HepG2 (cell line): ENCODE data around the gene AFDN. TPM values are rescaled to one million over a fixed set of nuclear protein-coding genes. Genes with fewer than 3 reads are reported as not detected.

Source experiments
- FOSL2 ChIP-seq: sonication (generic); formaldehyde crosslinking; IDR thresholded peaks from 2 replicates; pipeline ENCODE4 v1.4.0; 2020; ENCODE audit warnings: missing genetic modification reagents
- HOXA5 ChIP-seq: sonication (generic); formaldehyde crosslinking; IDR thresholded peaks from 2 replicates; pipeline ENCODE4 v1.4.0; 2020; ENCODE audit warnings: missing genetic modification reagents
- MAFG ChIP-seq: sonication (generic); formaldehyde crosslinking; IDR thresholded peaks from 2 replicates; pipeline ENCODE4 v1.5.1; 2020; ENCODE audit warnings: mild to moderate bottlenecking, missing genetic modification reagents
- ONECUT2 ChIP-seq: sonication (generic); formaldehyde crosslinking; IDR thresholded peaks from 2 replicates; pipeline ENCODE4 v1.4.0; 2020; ENCODE audit warnings: missing genetic modification reagents
- POLR2AphosphoS2 ChIP-seq: IDR thresholded peaks from 2 replicates; pipeline ENCODE4 v1.6.1; 2011; ENCODE audit warnings: low read depth, low read length, improper control_type of control experiment
- SNAPC4 ChIP-seq: sonication (generic); formaldehyde crosslinking; IDR thresholded peaks from 2 replicates; pipeline ENCODE4 v1.4.0; 2020; ENCODE audit warnings: mild to moderate bottlenecking, missing genetic modification reagents
- ZGPAT ChIP-seq: IDR thresholded peaks from 2 replicates; pipeline ENCODE4 v1.6.1; 2016; ENCODE audit warnings: mild to moderate bottlenecking
- ZMYM3 ChIP-seq: sonication (generic); formaldehyde crosslinking; IDR thresholded peaks from 2 replicates; pipeline ENCODE4 v1.5.1; 2020; ENCODE audit warnings: mild to moderate bottlenecking, missing genetic modification reagents
- ZNF225 ChIP-seq: sonication (generic); formaldehyde crosslinking; IDR thresholded peaks from 2 replicates; pipeline ENCODE4 v1.4.0; 2020; ENCODE audit warnings: mild to moderate bottlenecking, missing genetic modification reagents
- ZNF264 ChIP-seq: sonication (generic); formaldehyde crosslinking; IDR thresholded peaks from 2 replicates; pipeline ENCODE4 v1.4.0; 2020; ENCODE audit warnings: missing genetic modification reagents
- ZNF460 ChIP-seq: sonication (generic); formaldehyde crosslinking; IDR thresholded peaks from 2 replicates; pipeline ENCODE4 v1.5.1; 2020; ENCODE audit warnings: missing genetic modification reagents, mild to moderate bottlenecking, borderline replicate concordance
- polyA plus RNA-seq, 8 experiments: library from polyadenylated mRNA; depleted of rRNA in 3 of 8; stranded (reverse) in 7 of 8; unstranded in 1 of 8; fragments of >200 nt; fragmentation: Illumina TruSeq in 4 of 8; extraction: Trizol in 4 of 8; gene quantifications; 2 replicates each; pipeline versions ENCODE4 v1.2.1 to v1.2.3, GENCODE V29; 2011 to 2016; ENCODE audit warnings: low read depth in 4 of 8, missing spikeins in 1 of 8, mixed read lengths in 1 of 8; ENCODE audit not compliant: insufficient read depth in 1 of 8
- total RNA-seq, 5 experiments: library from RNA; depleted of rRNA; stranded (reverse); fragments of >200 nt; fragmentation: Illumina TruSeq; extraction: Trizol; gene quantifications; 2 replicates each; pipeline ENCODE4 v1.2.3, GENCODE V29; 2016; ENCODE audit warnings: low read depth in 1 of 5
- TF ChIP-seq, protein P1 (sequence below): sonication (generic); formaldehyde crosslinking; IDR thresholded peaks from 2 replicates; pipeline ENCODE4 v1.4.0; 2020; ENCODE audit warnings: missing genetic modification reagents, borderline replicate concordance
- TF ChIP-seq, protein P2 (sequence below): sonication (generic); formaldehyde crosslinking; conservative IDR thresholded peaks from 2 replicates; pipeline ENCODE4 v1.5.0; 2020; ENCODE audit warnings: missing genetic modification reagents
- TF ChIP-seq, protein P3 (sequence below): sonication (generic); formaldehyde crosslinking; conservative IDR thresholded peaks from 2 replicates; pipeline ENCODE4 v1.8.0; 2022; ENCODE audit warnings: missing genetic modification reagents

The AFDN gene
- total and polyA plus RNA-seq, 2 of the 13 experiments (the other 11 are each of a cell fraction or from before 2014, with no cell fraction given) = 136 to 151 TPM

GRCh38 chr6:167806061-167806700 is 20.5 kb upstream of the AFDN start (continued):
- TF ChIP-seq, protein P1, sequence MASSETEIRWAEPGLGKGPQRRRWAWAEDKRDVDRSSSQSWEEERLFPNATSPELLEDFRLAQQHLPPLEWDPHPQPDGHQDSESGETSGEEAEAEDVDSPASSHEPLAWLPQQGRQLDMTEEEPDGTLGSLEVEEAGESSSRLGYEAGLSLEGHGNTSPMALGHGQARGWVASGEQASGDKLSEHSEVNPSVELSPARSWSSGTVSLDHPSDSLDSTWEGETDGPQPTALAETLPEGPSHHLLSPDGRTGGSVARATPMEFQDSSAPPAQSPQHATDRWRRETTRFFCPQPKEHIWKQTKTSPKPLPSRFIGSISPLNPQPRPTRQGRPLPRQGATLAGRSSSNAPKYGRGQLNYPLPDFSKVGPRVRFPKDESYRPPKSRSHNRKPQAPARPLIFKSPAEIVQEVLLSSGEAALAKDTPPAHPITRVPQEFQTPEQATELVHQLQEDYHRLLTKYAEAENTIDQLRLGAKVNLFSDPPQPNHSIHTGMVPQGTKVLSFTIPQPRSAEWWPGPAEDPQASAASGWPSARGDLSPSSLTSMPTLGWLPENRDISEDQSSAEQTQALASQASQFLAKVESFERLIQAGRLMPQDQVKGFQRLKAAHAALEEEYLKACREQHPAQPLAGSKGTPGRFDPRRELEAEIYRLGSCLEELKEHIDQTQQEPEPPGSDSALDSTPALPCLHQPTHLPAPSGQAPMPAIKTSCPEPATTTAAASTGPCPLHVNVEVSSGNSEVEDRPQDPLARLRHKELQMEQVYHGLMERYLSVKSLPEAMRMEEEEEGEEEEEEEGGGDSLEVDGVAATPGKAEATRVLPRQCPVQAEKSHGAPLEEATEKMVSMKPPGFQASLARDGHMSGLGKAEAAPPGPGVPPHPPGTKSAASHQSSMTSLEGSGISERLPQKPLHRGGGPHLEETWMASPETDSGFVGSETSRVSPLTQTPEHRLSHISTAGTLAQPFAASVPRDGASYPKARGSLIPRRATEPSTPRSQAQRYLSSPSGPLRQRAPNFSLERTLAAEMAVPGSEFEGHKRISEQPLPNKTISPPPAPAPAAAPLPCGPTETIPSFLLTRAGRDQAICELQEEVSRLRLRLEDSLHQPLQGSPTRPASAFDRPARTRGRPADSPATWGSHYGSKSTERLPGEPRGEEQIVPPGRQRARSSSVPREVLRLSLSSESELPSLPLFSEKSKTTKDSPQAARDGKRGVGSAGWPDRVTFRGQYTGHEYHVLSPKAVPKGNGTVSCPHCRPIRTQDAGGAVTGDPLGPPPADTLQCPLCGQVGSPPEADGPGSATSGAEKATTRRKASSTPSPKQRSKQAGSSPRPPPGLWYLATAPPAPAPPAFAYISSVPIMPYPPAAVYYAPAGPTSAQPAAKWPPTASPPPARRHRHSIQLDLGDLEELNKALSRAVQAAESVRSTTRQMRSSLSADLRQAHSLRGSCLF (CRISPR knock-in tag) = 0 out of 2 replicates have a peak, but pooled peaks have one; percentile 9
- TF ChIP-seq ONECUT2 (no peak), FOSL2 (CRISPR knock-in tag) (peak; percentile 86), ZGPAT (CRISPR knock-in tag) (peak; percentile 76; the same call in 1 of the 2 replicates), ZNF460 (CRISPR knock-in tag) (no peak), ZMYM3 (CRISPR knock-in tag) (peak; percentile 78), ZNF264 (CRISPR knock-in tag) (peak; percentile 81; the same call in 1 of the 2 replicates), POLR2AphosphoS2 (no peak), MAFG (no peak), ZNF225 (CRISPR knock-in tag) (no peak), HOXA5 (CRISPR knock-in tag) (peak; percentile 50; the same call in 1 of the 2 replicates), SNAPC4 (CRISPR knock-in tag) (peak; percentile 79)
- TF ChIP-seq, protein P2, sequence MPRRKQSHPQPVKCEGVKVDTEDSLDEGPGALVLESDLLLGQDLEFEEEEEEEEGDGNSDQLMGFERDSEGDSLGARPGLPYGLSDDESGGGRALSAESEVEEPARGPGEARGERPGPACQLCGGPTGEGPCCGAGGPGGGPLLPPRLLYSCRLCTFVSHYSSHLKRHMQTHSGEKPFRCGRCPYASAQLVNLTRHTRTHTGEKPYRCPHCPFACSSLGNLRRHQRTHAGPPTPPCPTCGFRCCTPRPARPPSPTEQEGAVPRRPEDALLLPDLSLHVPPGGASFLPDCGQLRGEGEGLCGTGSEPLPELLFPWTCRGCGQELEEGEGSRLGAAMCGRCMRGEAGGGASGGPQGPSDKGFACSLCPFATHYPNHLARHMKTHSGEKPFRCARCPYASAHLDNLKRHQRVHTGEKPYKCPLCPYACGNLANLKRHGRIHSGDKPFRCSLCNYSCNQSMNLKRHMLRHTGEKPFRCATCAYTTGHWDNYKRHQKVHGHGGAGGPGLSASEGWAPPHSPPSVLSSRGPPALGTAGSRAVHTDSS (CRISPR knock-in tag) = no peak
- TF ChIP-seq, protein P3, sequence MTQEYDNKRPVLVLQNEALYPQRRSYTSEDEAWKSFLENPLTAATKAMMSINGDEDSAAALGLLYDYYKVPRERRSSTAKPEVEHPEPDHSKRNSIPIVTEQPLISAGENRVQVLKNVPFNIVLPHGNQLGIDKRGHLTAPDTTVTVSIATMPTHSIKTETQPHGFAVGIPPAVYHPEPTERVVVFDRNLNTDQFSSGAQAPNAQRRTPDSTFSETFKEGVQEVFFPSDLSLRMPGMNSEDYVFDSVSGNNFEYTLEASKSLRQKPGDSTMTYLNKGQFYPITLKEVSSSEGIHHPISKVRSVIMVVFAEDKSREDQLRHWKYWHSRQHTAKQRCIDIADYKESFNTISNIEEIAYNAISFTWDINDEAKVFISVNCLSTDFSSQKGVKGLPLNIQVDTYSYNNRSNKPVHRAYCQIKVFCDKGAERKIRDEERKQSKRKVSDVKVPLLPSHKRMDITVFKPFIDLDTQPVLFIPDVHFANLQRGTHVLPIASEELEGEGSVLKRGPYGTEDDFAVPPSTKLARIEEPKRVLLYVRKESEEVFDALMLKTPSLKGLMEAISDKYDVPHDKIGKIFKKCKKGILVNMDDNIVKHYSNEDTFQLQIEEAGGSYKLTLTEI (CRISPR knock-in tag) = no peak
